Vagina (tissue), 2 donors: ENCODE data around the gene PLCB1. TPM values are rescaled to one million over a fixed set of nuclear protein-coding genes. Genes with fewer than 3 reads are reported as not detected.

Experiments
- DNase-seq, 2 donors: peaks; one replicate each; pipeline ENCODE4 v3.0.0-alpha.2; 2017; ENCODE audit errors: extremely low spot score in 2 of 2
- H3K27ac ChIP-seq: fragments of 200-600 bp; sonication (generic); one replicate; pipeline ENCODE4 v1.5.1; 2019
- H3K27me3 ChIP-seq: fragments of 200-600 bp; sonication (generic); one replicate; pipeline ENCODE4 v1.5.1; 2019
- H3K36me3 ChIP-seq, 2 donors: fragments of 200-600 bp; sonication (generic); one replicate each; pipeline ENCODE4 v1.5.1; 2017 to 2019
- H3K4me1 ChIP-seq: fragments of 200-600 bp; sonication (generic); one replicate; pipeline ENCODE4 v1.5.1; 2019
- H3K4me3 ChIP-seq, 2 donors: fragments of 200-600 bp; sonication (generic); 1 replicate in 1 of 2; 2 replicates in 1 of 2; pipeline ENCODE4 v1.5.1; 2016 to 2019
- H3K9me3 ChIP-seq: fragments of 200-600 bp; sonication (generic); one replicate; pipeline ENCODE4 v1.5.1; 2019
- POLR2A ChIP-seq, 2 donors: fragments of 450-650 bp; IDR thresholded peaks; one replicate each; pipeline ENCODE4 v1.6.1; 2017; ENCODE audit warnings: antibody characterized with exemption in 2 of 2, mild to moderate bottlenecking in 2 of 2, moderate library complexity in 2 of 2
- POLR2AphosphoS5 ChIP-seq, 2 donors: sonication (generic); formaldehyde crosslinking; IDR thresholded peaks; one replicate each; pipeline ENCODE4 v1.9.0; 2017; ENCODE audit warnings: antibody characterized with exemption in 2 of 2, mild to moderate bottlenecking in 2 of 2, low read depth in 1 of 2; ENCODE audit not compliant: insufficient read depth in 1 of 2
- intact Hi-C: fragments of 100-400 bp; cut with DNase I; formaldehyde crosslinking; loops from one replicate; pipeline ENCODE4 v1.15.1; 2023
- total RNA-seq: library from RNA; depleted of rRNA; stranded (reverse); fragments of >200 nt; gene quantifications from one replicate; pipeline ENCODE4 v1.2.3, GENCODE V29; 2016
- TF ChIP-seq, protein P1 (sequence below), 3 experiments: fragments of 450-650 bp in 2 of 3; fragments of 200-600 bp in 1 of 3; sonication (generic) in 1 of 3; IDR thresholded peaks; one replicate each; pipeline ENCODE4 v1.5.1; 2017 to 2019; ENCODE audit warnings: antibody characterized with exemption in 3 of 3, mild to moderate bottlenecking in 2 of 3, moderate library complexity in 2 of 3

PLCB1 gene
- total RNA-seq, 1 donor from 2014 or later = 32.4 TPM

DNA sequence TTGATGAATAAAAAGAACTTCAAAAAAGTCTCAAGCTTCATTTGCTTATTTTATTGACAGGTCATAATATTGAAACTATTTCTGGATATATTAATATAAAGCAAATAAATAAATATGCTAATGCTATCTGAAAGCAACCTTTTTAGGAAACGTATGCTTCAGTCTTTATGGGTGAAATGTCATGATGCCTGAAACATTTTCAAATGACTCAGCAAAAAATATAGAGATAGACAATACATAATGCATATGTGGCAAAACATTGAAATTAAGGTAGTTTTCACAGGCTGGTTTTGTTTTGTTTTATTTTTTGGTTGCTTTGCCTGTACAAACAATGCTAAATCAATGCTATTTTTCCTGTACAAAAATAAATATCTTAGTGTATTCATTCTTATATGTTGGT lies 742.4 kb downstream of the PLCB1 start:
- Histone ChIP-seq H3K27me3 (no peaks in the 10 kb centered on the region), H3K4me1 (peaks cover 6% of the 10 kb centered on the region), H3K36me3 (no peaks in the 10 kb centered on the region), H3K27ac (no peak overlapping the region), H3K9me3 (no peaks in the 10 kb centered on the region), H3K4me3 (no peak overlapping the region)
- no peak for DNase-seq
- TF ChIP-seq, protein P1, sequence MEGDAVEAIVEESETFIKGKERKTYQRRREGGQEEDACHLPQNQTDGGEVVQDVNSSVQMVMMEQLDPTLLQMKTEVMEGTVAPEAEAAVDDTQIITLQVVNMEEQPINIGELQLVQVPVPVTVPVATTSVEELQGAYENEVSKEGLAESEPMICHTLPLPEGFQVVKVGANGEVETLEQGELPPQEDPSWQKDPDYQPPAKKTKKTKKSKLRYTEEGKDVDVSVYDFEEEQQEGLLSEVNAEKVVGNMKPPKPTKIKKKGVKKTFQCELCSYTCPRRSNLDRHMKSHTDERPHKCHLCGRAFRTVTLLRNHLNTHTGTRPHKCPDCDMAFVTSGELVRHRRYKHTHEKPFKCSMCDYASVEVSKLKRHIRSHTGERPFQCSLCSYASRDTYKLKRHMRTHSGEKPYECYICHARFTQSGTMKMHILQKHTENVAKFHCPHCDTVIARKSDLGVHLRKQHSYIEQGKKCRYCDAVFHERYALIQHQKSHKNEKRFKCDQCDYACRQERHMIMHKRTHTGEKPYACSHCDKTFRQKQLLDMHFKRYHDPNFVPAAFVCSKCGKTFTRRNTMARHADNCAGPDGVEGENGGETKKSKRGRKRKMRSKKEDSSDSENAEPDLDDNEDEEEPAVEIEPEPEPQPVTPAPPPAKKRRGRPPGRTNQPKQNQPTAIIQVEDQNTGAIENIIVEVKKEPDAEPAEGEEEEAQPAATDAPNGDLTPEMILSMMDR (IDR thresholded peaks at IDR 0.05) = no peak
- TF ChIP-seq POLR2AphosphoS5 (IDR thresholded peaks at IDR 0.05; ENCODE audit: insufficient read depth in 1 of 2, low read depth in 1 of 2) (no peak), POLR2A (IDR thresholded peaks at IDR 0.05) (no peak)
- intact Hi-C loops = no loop called here

DNA sequence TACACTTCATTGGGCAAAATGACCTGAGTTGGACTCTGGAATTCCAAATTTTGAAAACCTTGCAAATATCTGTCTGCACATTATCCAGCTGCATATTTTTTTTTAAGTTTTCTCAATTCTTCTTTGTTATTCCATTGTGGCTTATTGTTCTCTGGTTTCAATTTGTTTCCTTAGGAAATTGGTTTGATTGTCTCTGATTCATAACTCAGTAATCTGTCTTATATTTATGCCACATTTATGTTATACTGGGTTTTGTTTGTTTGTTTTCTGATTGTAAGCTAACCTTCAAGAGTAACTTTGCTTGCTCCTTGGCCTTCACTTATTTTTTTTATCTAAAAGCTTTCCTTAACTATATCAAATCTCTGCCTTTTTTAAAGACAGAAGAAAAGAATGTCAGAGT lies 743.5 kb downstream of the PLCB1 start:
- TF ChIP-seq, protein P1 (IDR thresholded peaks at IDR 0.05) = no peak
- TF ChIP-seq POLR2A (IDR thresholded peaks at IDR 0.05) = no peak
- TF ChIP-seq POLR2AphosphoS5 (IDR thresholded peaks at IDR 0.05; ENCODE audit: insufficient read depth in 1 of 2, low read depth in 1 of 2) = no peak
- Histone ChIP-seq H3K4me1 (peaks cover 6% of the 10 kb centered on the region), H3K27ac (no peak overlapping the region), H3K4me3 (no peak overlapping the region), H3K9me3 (no peaks in the 10 kb centered on the region), H3K27me3 (no peaks in the 10 kb centered on the region), H3K36me3 (no peaks in the 10 kb centered on the region)
- intact Hi-C loops = no loop called here
- no peak for DNase-seq

DNA sequence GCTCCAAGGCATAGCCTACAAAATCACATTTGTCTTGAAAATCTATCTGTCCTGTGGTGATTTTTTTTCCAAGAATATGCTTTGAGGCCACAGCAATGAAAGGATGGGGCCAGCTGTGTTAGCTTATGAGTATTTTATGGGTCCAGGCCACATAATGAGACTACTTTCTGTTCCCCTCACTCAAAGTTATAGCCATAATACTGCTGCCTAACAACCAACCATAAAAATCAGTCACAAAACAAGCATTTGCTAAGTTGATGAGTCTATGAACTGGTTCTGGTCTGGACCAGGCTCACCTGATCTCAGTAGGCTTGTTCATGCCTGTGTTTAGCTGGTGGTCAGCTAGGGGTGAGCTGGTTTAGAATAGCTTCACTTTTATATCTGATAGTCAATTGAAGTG lies 744.3 kb downstream of the PLCB1 start:
- no peak for DNase-seq
- Histone ChIP-seq H3K4me1 (peaks cover 6% of the 10 kb centered on the region), H3K9me3 (no peaks in the 10 kb centered on the region), H3K4me3 (no peak overlapping the region), H3K27me3 (no peaks in the 10 kb centered on the region), H3K36me3 (no peaks in the 10 kb centered on the region), H3K27ac (peak overlapping the region; percentile 33)
- intact Hi-C loops = no loop called here
- TF ChIP-seq, protein P1 (IDR thresholded peaks at IDR 0.05) = no peak
- TF ChIP-seq POLR2AphosphoS5 (IDR thresholded peaks at IDR 0.05; ENCODE audit: insufficient read depth in 1 of 2, low read depth in 1 of 2) (no peak), POLR2A (IDR thresholded peaks at IDR 0.05) (no peak)

DNA sequence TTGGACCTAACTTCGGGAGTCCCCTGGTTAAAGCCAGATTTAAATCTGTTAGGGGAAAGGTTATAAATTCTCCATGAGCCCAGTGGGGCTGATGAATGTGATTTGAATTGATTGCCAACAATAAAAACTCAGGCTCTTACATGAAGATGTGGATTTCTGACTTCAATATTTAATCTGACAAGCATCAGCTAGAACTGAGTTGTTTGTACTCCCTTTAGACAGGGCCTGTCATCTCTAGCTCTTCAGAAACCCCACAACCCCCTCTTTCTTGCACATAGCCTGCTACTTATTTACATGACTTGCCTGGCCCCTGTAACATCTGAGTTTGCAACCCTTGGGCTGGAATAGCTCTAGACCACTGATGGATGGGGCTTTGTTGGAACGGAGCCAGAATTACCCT lies 745.2 kb downstream of the PLCB1 start:
- TF ChIP-seq POLR2A (IDR thresholded peaks at IDR 0.05) (no peak), POLR2AphosphoS5 (IDR thresholded peaks at IDR 0.05; ENCODE audit: insufficient read depth in 1 of 2, low read depth in 1 of 2) (no peak)
- TF ChIP-seq, protein P1 (IDR thresholded peaks at IDR 0.05) = no peak
- Histone ChIP-seq H3K36me3 (no peaks in the 10 kb centered on the region), H3K9me3 (no peaks in the 10 kb centered on the region), H3K4me3 (no peak overlapping the region), H3K27ac (peak overlapping the region; percentile 33), H3K27me3 (no peaks in the 10 kb centered on the region), H3K4me1 (peaks cover 6% of the 10 kb centered on the region)
- intact Hi-C loops = no loop called here
- DNase-seq = no peak

DNA sequence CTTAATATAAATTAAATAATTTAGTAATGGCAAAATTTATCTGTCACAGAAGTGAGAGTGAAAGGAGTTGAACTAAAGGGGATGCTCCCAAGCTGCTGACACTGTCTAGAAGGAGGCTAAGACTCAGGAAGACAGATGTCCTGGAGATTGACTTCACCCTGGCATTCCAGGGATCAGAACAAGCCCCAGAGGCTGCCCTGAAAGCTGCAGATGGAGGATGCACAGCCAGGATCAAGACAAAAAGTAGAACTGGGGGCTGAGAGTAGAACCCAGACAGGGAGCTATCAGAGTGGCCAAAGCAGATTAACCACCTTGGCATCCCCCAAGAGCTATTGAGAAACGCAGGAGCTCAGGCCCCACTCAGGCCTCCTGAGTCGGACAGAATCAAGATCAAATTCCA lies 747.6 kb downstream of the PLCB1 start:
- H3K27ac ChIP-seq = no peak overlapping the region
- no peaks in the 10 kb centered on the region for H3K36me3 ChIP-seq
- no peaks in the 10 kb centered on the region for H3K27me3 ChIP-seq
- peaks cover 6% of the 10 kb centered on the region for H3K4me1 ChIP-seq
- no peak overlapping the region for H3K4me3 ChIP-seq
- intact Hi-C loops = no loop called here
- DNase-seq = no peak
- no peaks in the 10 kb centered on the region for H3K9me3 ChIP-seq
- TF ChIP-seq, protein P1 (IDR thresholded peaks at IDR 0.05) = no peak
- TF ChIP-seq POLR2AphosphoS5 (IDR thresholded peaks at IDR 0.05; ENCODE audit: insufficient read depth in 1 of 2, low read depth in 1 of 2) (no peak), POLR2A (IDR thresholded peaks at IDR 0.05) (no peak)
